T-helper 2 cell (primary cell): ENCODE data around the gene TMIGD2.
"Not testable (repeated sequence)": the region's sequence is repeated elsewhere in the genome, so short reads cannot be mapped to it uniquely, and the experiment has no call there.

ENCODE experiments used
- DNase-seq, 5 experiments: peaks; one replicate each; pipeline versions ENCODE4 v3.0.0 to v3.0.0-alpha.2; 2012 to 2022

TMIGD2 gene

DNA sequence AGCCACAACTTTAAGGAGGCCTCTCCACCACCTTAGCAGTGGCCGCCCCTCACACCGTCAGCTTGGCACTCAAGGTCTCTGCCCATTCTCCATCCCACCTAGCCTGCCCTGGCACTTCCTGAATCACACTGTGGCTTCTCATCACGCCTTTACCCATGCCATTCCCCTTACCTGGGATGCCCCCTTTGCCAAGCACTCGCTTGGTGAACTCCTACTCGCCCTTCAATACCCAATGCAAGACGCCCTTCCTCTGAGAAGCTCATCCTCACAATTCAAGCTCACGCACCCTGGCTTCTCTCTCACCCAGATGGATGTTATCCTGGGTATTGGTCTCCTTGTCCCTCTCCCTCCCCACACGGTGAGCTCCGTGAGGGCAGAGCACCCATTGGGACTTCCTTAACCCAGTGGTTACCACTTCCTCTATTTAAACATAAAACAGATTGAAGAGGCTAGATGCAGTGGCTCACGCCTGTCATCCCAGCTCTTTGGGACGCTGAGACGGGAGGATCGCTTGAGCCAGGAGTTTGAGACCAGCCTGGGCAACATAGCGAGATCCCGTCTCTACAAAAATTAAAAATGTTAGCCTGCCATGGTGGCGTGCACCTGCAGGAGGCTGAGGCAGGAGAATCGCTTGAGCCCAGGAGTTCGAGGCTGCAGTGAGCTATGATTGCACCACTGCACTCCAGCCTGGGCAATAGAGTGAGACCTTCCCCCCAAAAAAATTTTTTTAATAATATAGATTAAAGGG is 35.8 kb downstream of the TMIGD2 start:
- DNase-seq = no peak

DNA sequence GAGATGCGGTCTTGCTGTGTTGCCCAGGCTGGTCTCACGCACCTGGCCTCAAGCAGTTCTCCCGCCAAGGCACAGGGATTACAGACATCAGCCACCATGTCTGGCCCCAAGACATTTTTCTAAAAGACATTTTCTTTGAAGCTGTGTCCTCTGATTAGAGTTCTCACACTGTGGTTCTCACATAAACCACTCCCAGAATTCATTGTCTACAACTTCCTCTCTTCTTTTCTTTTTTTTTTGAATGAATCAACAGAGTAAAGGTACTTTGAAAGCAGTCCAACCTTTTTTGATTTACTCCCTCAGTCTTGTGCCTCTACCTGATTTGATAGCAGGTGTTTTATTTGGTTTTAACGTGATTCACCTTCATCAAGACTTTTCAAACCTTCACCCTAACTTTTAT is 37.4 kb downstream of the TMIGD2 start:
- peak in 1 of 5 experiments; percentile 55 for DNase-seq

DNA sequence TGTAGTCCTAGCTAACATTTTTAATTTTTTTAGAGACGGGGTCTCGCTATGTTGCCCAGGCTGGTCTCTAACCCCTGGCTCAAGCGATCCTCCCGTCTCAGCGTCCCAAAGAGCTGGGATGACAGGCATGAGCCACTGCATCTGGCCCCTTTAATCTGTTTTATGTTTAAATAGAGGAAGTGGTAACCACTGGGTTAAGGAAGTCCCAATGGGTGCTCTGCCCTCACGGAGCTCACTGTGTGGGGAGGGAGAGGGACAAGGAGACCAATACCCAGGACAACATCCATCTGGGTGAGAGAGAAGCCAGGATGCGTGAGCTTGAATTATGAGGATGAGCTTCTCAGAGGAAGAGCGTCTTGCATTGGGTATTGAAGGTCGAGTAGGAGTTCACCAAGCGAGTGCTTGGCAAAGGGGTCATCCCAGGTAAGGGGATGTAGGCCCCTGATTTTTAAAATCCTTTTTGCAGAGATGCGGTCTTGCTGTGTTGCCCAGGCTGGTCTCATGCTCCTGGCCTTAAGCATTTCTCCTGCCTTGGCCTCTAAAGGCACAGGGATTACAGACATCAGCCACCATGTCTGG is 41.5 kb downstream of the TMIGD2 start:
- DNase-seq = no peak

DNA sequence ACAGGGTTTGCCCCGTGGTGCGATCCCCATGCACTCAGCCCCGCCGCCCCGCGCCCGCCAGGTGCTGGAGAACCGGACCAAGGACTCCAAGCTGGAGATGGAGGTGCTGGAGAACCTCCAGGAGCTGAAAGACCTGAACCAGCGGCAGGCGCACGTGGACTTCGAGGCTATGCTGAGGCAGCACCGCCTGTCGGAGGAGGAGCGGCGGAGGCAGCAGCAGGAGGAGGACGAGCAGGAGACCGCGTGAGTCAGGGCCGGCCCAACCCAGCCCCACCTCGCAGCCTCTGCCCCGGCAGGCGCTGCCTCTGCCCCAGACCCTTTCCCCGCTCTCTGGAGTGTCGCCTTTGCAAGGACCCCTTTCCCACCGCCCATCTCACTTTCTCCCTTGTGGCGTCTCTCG is 44.0 kb downstream of the TMIGD2 start:
- no peak for DNase-seq

DNA sequence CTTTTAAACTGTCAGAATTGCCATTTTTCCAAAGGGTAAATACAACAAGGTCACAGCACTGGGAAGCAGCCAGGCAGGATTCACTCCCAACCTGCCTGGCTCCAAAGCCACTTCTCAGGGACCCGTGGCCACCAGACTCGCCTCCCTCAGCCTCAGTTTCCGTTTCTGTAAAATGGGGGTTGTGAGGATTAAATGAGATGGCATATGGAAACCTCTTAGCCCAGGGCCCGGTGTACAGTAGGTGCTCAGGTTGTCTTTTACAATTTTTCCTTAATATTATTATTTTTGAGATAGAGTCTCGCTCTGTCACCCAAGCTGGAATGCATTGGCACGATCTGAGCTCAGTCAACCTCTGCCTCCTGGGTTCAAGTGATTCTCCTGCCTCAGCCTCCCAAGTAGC is 45.2 kb downstream of the TMIGD2 start:
- no peak for DNase-seq

DNA sequence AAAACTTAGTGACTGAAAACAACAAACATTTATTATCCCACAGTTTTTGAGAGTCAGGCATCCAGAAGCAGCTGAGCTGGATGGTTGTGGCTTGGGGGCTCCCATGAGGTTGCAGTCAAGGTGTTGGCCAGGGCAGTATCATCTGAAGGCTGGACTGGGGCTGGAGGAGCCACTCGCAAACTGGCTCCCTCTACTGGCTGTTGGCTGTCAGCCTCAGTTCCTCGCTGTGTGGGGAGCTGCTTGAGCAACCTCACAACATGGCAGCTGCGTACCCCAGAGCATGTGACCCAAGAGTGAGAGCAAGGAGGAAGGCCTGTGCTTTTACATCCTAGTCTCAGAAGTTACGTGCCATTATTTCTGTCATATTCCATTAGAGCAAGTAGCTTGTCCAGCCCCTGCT is 45.6 kb downstream of the TMIGD2 start:
- DNase-seq = no peak

DNA sequence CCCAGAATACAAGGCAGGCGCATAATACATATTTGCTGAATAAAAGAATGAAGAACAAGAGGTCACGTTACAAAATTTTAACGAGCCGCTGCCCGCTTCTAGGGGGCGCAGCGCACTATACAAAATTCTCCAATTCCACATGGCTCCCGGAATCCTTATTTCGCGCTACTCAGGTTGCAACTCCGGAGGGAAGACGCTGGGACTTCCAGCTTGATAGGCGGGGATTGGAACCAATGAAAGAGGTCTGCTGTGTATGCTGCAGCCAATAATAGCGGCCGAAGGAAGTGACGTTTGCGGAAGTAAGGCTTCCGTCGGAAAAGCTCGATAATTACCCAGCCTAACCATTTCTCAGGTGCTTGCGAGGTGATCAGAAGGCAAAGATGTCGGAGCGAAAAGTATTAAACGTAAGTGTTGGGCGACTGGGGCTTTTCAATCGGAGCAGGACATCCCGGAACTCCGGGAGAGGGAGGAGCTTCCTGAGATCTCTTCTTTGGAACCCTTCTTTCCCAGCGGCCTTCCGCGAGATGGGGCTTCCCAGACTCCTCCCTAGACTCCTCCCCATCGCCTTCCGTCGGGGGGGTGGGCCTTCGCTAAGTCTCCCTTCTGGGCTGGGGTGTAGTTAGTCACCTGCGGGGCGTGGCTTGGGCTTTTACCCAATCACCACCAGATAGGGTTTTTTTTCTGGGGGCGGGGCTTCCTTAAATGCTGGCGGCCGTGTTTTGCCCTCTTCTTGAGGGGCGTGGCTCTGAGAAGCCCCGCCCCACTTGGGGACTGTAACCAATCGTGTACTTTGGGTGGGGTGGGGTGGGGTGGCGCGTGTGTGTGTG is 55.2 kb downstream of the TMIGD2 start, which contains the start of gene YJU2:
Gene YJU2 (plus strand): TSS at position 314 of the 827 bp plus-strand sequence. CDS start 67 bp downstream, at position 381.
- DNase-seq = peak; percentile 93 to 99 (median 99)

DNA sequence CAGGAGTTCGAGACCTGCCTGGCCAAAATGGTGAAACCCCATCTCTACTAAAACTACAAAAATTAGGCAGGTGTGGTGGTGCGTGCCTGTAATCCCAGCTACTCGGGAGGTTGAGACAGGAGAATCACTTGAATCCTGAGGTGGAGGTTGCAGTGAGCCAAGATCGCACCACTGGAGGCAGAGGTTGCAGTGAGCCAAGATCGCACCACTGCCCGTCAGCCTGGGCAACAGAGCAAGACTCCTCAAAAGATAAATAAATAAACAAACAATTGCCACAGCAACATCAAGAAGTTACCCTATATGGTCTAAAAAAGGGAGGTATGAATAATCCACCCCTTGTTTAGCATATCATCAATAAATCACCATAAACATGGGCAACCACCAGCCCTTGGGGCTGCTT is 56.3 kb downstream of the TMIGD2 start:
- not testable (repeated sequence) for DNase-seq
